COLO668 (cell line): Measurements from ENCODE around the gene PLSCR5.
A peak's percentile ranks its signal among the peaks of the same experiment; 100 is the strongest.

Experiments used
- DNase-seq: peaks from one replicate; lab custom pipeline; 2025; ENCODE audit not compliant: unreplicated experiment; lab: John Stamatoyannopoulos, UW

Gene PLSCR5

DNA sequence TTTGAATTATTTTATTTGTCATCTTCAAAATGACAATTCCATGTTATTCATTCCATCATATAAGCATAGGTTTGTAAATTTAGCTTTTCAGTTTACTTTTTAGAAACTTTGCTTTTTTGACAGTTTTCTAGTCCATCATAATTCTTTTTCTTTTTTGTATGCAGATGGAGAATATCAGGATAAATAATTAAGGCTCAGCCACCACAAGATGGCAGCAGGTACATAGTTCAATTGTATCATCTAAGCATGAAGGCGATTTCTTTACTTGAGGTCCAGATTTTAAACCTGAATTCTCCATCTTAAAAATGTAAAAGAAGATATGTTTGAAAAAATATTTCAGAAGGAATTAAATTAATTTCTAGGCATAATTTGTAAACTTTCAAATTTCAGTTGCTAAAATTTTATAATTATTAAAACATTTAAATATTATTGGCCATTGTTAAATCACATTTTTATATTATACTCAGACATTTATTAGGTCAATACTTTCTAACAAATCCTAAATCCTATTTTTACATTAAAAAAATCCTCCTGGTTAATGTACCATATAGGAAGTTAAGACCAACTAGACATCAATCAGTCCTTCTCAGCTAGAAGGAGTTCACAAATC lies 15.1 kb downstream of the PLSCR5 start:
- DNase-seq = peak; percentile 6

GRCh38 chr3:146585156-146585555 lies 20.0 kb downstream of the PLSCR5 start:
- no peak for DNase-seq

DNA sequence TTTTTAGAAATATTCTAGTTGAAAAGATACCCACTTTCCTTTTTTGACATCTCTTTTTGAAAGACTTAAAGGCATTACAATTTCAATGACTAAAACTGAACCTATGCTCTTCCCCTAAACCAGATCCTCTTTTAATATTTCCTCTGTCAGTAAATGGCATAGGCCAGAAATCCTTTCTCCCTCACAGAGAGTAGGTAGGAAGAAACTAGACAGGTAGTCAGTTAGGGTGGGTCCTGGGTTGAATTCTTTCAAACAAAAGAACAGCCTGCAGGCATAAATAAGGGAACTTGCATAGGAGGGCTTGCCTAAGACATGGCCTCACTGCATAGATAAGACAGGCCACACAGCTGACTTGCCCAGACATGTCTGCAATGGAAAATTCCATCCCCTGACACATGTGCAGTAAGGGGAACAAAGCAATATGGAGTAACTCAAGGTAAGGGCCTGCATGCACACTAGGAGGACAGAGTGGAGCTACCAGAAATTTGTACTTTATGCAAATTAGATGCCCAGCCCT lies 23.1 kb downstream of the PLSCR5 start:
- no peak for DNase-seq

DNA sequence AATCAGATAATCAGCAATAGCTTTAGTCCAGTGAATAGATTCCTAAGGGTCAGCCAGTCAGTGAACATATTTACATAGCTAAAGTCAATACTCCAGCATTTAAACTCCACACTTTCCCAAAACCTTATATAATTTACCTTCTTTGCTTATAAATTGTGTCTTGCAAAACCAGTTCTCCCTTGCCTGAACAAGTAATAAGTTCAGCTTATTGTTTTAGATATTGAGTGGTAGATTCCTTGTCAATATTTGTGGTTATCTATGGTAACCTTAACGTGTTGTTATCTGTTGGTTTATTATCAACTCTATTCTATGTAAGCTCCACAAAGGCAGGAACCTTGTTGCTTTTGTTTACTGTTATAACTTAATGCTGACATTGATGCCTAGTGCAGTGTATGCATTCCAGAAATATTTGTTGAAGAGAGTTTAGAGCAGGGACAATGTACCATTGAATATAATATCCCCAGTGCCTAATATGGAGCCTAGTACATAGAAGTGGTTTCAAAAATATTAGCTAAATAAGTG lies 24.0 kb downstream of the PLSCR5 start:
- no peak for DNase-seq

- peak; percentile 9 for DNase-seq
Measured at GRCh38 chr3:146577662-146578061, 27.5 kb downstream of the PLSCR5 start.

GRCh38 chr3:146575636-146576035 lies 29.5 kb downstream of the PLSCR5 start:
- no peak for DNase-seq

DNA sequence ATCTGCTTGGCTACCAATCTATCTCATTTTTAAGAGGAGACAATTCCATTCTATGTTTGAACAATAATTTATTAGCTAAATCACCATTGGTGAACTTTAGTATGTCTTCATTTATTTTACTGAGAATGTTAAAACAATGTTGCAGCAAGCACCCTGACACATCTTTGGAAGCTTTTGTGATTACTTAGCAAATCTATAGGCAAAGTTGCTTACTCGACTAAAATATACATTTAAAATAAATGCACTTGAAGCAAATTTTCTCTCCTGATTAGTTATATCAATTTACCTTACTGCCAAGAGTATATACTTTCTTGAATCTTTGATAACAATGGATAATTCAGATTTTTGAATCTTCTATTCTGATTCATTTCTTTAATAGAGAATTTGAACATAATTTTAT lies 31.0 kb downstream of the PLSCR5 start:
- no peak for DNase-seq

- DNase-seq = no peak
Measured at GRCh38 chr3:146569314-146569713, 35.8 kb downstream of the PLSCR5 start.

DNA sequence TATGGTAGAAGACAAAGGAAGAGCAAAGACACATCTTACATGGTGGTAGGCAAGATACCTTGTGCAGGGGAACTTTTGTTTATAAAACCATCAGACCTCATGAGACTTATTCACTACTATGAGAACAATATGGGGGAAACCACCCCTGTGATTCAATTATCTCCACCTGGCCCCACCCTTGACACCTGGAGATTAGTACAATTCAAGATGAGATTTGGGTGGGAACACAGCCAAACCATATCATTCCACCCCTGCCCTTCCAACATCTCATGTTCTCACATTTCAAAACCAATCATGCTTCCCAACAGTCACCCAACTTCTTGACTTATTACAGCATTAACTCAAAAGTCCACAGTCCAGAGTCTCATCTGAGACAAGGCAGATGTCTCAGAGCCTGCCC lies 39.0 kb downstream of the PLSCR5 start:
- DNase-seq = no peak

DNA sequence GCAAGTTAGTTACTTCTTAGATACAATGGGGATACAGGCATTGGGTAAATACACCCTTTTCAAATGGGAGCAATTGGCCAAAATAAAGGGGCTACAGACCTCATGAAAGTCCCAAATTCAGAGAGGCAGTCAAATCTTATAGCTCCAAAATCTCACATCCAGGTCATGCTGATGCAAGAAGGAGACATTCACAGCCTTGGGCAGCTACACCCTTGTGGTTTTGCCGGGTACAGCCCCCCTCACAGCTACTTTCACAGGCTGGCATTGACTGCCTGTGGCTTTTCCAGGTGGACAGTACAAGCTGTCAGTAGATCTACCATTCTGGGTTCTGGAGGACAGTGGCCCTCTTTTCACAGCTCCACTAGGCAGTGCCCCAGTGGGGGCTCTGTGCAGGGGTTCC lies 43.3 kb downstream of the PLSCR5 start:
- DNase-seq = no peak

DNA sequence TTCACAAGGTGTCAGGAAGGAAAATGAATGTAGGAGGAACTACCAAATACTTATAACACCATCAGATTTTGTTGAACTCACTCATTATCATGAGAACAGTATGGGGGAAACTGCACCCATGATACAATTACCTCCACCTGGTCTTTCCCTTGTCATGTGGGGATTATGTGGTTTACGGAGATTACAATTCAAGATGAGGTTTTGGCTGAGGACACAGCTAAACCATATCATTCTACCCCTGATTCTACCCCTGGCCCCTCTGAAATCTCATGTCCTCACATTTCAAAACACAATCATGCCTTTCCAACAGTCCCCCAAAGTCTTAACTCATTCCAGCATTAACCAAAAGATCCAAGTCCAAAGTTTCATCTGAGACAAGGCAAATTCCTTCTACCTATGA lies 43.7 kb downstream of the PLSCR5 start:
- no peak for DNase-seq

DNA sequence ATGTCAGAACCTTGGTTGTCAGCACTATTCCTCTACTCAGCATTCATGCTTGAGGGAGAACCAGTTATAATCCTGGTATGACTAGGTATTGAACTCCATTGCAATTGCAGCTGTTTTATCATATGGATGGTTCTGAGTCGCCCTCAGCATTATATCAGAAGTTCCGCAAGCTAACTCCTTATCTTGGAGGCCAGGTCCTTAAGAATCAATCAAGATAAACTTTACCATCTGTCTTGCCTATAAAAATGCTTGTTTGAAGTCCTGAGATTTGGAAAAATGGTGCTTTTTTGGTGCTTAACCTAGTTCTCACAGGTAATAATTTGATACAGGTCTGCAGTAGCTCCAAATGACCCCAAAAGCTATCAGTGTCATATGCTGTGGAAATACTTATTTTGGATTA lies 44.5 kb downstream of the PLSCR5 start:
- no peak for DNase-seq

DNA sequence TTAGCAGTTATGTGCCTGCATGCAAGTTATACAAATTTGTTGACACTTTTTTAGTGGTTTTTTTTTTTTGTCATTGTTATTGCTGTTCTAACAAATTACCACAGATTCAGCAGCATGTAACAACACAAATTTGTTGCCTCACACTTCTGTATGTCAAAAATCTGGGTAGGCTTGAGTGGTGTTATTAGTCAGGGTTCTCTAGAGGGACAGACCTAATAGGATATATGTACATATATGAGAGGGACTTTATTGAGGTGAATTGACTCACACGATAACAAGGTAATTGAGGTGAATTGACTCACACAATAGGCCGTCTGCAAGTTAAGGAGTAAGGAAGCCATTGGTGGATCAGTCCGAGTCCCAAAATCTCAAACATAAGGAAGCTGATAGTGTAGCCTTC lies 45.8 kb downstream of the PLSCR5 start:
- no peak for DNase-seq

GRCh38 chr3:146558781-146559180 lies 46.4 kb downstream of the PLSCR5 start:
- no peak for DNase-seq

GRCh38 chr3:146557745-146558144 lies 47.4 kb downstream of the PLSCR5 start:
- DNase-seq = no peak

- DNase-seq = no peak
Measured at GRCh38 chr3:146555311-146555710, 49.8 kb downstream of the PLSCR5 start.

- DNase-seq = no peak
Measured at GRCh38 chr3:146554151-146554760, 50.9 kb downstream of the PLSCR5 start.

DNA sequence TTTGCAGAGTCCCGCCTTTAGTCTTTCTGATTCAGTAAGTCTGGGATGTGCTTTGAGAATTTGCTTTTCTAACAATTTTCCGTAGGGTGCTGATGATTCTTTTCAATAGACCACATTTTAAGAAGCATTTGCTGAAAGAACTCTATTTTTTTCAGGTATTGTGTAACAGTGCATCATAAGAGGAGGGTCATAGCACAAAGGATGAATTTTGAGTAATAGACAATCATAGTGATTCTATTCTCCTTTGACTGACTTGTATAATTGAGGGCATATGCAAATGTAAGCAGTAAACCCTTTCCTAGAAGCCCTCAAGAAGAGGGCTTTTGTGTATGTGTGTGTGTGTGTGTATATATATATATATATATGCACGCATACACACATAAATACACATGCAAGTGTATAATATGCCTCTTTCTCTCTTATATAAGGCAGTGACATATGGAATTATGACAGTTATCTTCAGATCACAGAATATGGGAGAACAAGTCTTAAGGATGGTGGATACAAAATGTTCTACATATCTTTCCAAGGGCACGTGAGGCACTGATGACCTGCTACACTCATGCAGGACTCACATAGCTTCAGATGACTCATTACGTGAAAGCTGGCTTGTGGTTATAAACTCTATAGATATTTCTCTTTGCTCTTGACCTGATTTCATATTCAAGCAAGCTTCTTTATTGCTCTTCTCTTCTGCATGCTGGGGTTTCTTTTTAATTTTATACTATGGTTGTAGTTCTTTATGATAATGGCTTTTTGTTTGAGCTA lies 54.2 kb downstream of the PLSCR5 start:
- no peak for DNase-seq

- DNase-seq = no peak
Measured at GRCh38 chr3:146550070-146550615, 55.0 kb downstream of the PLSCR5 start.

DNA sequence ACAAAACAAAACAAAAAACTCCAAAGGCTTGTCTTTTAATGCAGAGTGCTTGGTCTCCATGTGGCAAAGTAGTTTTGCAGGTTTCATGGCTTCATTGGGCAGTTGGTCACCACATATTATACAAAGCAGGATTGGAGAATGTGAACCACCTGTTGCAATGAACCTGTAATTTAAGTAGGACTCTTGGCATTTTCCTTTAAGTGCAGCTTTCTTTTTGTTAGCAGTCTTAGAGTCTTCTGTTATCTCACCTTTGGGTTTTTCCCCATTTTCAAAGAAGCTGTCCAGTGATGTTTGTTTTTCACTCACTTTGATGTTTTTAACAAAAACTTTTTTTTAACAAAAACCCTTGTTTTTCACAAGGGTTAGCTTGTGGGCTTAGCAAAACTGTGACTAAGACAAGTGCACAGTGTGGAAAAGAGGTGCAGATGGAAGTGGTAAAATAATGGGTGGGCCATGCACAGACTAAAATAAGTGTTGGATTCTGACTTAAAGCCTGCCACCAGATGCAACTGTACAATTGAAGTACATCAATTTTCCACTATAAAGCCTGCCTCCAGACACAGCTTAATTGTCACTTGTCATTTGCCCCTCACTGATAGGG lies 57.8 kb downstream of the PLSCR5 start:
- no peak for DNase-seq

GRCh38 chr3:146546366-146546965 lies 58.7 kb downstream of the PLSCR5 start:
- no peak for DNase-seq
